Heart left ventricle (tissue), 16 donors: ENCODE measurements around the gene KRTAP10-6. TPM values are rescaled to one million over a fixed set of nuclear protein-coding genes. Genes with fewer than 3 reads are reported as not detected.

Experiments
- ATAC-seq, 4 donors: fragments of 200-7000 bp; cut with Tn5 transposase; one replicate each; pipeline ENCODE4 v1.9.1; 2020 to 2022; ENCODE audit warnings: moderate library complexity in 4 of 4, mild to moderate bottlenecking in 3 of 4, moderate number of reproducible peaks in 1 of 4
- DNase-seq, 5 donors: peaks; one replicate each; pipeline ENCODE4 v3.0.0-alpha.2; 2020
- H3K27ac ChIP-seq, 12 donors: fragments of 200-600 bp; sonication (generic) in 4 of 12; one replicate each; pipeline versions ENCODE4 v1.5.0 to v1.8.0; 2016 to 2022; ENCODE audit warnings: mild to moderate bottlenecking in 2 of 12
- H3K27me3 ChIP-seq, 9 donors: fragments of 200-600 bp; sonication (generic) in 2 of 9; one replicate each; pipeline versions ENCODE4 v1.5.1 to v1.8.0; 2016 to 2022; ENCODE audit warnings: mild to moderate bottlenecking in 3 of 9
- H3K36me3 ChIP-seq, 9 donors: fragments of 200-600 bp; sonication (generic) in 2 of 9; one replicate each; pipeline versions ENCODE4 v1.5.0 to v1.8.0; 2018 to 2022; ENCODE audit warnings: mild to moderate bottlenecking in 2 of 9
- H3K4me1 ChIP-seq, 12 donors: fragments of 200-600 bp; sonication (generic) in 4 of 12; one replicate each; pipeline versions ENCODE4 v1.5.0 to v1.8.0; 2016 to 2022; ENCODE audit warnings: mild to moderate bottlenecking in 3 of 12
- H3K4me3 ChIP-seq, 12 donors: fragments of 200-600 bp; sonication (generic) in 4 of 12; one replicate each; pipeline versions ENCODE4 v1.5.0 to v1.8.0; 2017 to 2022; ENCODE audit warnings: mild to moderate bottlenecking in 9 of 12, moderate library complexity in 4 of 12
- H3K9me3 ChIP-seq, 12 donors: fragments of 200-600 bp; sonication (generic) in 4 of 12; one replicate each; pipeline versions ENCODE4 v1.5.0 to v1.8.0; 2016 to 2022; ENCODE audit warnings: mild to moderate bottlenecking in 1 of 12
- POLR2A ChIP-seq, 2 donors: fragments of 450-650 bp; IDR thresholded peaks; one replicate each; pipeline ENCODE4 v1.6.1; 2017; ENCODE audit warnings: antibody characterized with exemption in 2 of 2, mild to moderate bottlenecking in 2 of 2, moderate library complexity in 2 of 2
- WGBS, 4 donors: extraction: QIAGEN DNeasy Blood & Tissue Kit in 2 of 4; methylation state at CpG; one replicate each; pipeline versions ENCODE4 v1.1.5 to v1.1.7; 2013 to 2018; 5-methylcytosine and 5-hydroxymethylcytosine counted together
- intact Hi-C, 10 donors: fragments of 100-400 bp; cut with DNase I; formaldehyde crosslinking; loops; one replicate each; pipeline versions ENCODE4 v1.11.1 to v1.14.2; 2022
- polyA plus RNA-seq, 2 donors: library from polyadenylated mRNA; stranded (reverse); fragments of 200-250 nt; gene quantifications; one replicate each; pipeline ENCODE4 v1.2.3, GENCODE V29; 2013
- total RNA-seq, 9 donors: library from RNA; depleted of rRNA in 2 of 9; stranded (reverse); fragments of >200 nt in 2 of 9; fragmentation: NEBNext Ultra II Directional in 3 of 9; extraction: Animal tissue kit (Norgen Biotek cat#: 25700) in 3 of 9; gene quantifications; one replicate each; pipeline versions ENCODE4 v1.1.0 to v1.2.4, GENCODE V29; 2016 to 2023
- TF ChIP-seq, protein P1 (sequence below), 12 donors: fragments of 200-600 bp; sonication (generic) in 4 of 12; IDR thresholded peaks; one replicate each; pipeline versions ENCODE4 v1.5.0 to v1.8.0; 2018 to 2022; ENCODE audit warnings: antibody characterized with exemption in 12 of 12, mild to moderate bottlenecking in 5 of 12
- donor health status: ischemic (EF 13 %, LVEDD 7.1; RV severe dilation, severe dysfunction).
- donor health status: healthy with polysubstance abuse.
- donor health status: DM: no; HTN: yes; CAD: no.
- donor health status: DM: no; HTN: no; CAD: no.
- donor health status: ischemic (EF 25% LVEDD 6.9; RV normal size, moderate dysfunction).
- donor health status: ischemic (EF 25% LVEDD 5.7; RV mildly dilated, moderate dysfunction).
- donor health status: healthy.
- donor health status: DM: yes; HTN: yes; CAD: no.
- donor health status: ischemic (EF 35%, LVEDD 5.7; RV mildly dilated, moderate dysfunction).
- donor health status: nonischemic (EF 11% LVEDD 7.7; RV severe dilation, severe dysfunction).
- donor health status: DM: yes; HTN: yes; CAD: no.
- donor health status: PGD.
- donor health status: ischemic (EF 29% LVEDD 5.4; RV normal size, mild dysfunction).
- donor health status: nonischemic (EF 23%, LVEDD 6.1; RV moderate dilation, normal function).

Gene KRTAP10-6
- total and polyA plus RNA-seq, 11 donors: not detected

DNA sequence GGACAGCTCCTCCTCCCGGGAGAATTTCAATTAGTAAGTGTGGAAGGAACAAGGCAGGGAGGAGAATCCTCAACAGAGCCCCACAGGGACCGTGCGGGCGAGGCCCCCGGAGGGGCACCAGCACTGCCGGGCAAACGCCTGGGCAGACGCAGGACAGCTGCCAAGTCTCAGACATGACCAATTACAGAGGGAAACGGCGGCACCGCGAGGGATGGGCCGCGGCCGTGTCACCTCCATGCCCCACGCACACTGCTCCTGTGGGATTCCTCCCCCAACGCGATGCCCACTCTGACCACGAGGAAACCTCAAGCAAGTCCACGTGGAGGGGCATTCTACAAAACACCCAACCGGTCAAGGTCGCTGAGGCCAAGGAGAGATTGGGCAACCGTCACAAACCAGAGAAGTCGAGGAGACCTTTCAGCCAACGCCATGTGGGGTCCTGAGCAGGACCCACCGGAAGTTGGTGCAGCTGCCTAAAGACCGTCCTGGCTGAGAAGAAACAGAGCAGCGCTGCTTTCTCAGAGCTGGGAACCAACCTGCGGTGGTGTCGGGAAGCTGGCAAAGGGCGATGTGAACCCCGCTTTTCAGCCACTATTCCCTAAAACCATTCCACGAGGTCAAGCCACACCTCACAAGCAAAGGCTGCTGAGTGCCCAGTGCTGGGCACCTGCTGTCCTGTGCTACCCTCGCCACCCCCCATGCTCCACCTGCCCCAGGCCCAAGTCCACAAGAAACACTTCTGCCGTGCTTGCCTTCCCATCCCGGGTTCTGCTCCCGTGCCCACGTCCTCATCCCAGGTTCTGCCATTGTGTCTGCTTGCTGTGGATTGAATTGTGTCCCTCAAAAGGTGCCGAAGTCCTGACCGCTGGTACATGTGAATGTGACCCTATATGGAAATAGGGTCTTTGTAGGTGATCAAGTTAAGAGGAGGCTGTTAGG, 20.2 kb downstream of the KRTAP10-6 start:
- DNase-seq (no peak), ATAC-seq (no peak)
- Histone ChIP-seq H3K27ac (no peak overlapping the region), H3K4me1 (peaks cover 0 to under 1% (median 0%) of the 10 kb centered on the region in 12 donors), H3K27me3 (peaks cover 0 to 22% (median 0%) of the 10 kb centered on the region in 9 donors), H3K9me3 (peaks cover 0 to 24% (median 6%) of the 10 kb centered on the region in 12 donors), H3K36me3 (no peaks in the 10 kb centered on the region), H3K4me3 (no peak overlapping the region)
- WGBS, 4 donors: 89 to 91% (median 90%) methylated on average over 40 of the region's 40 CpGs
- intact Hi-C loops: no loop called here
- no peak for TF ChIP-seq POLR2A (IDR thresholded peaks at IDR 0.05)
- TF ChIP-seq, protein P1, sequence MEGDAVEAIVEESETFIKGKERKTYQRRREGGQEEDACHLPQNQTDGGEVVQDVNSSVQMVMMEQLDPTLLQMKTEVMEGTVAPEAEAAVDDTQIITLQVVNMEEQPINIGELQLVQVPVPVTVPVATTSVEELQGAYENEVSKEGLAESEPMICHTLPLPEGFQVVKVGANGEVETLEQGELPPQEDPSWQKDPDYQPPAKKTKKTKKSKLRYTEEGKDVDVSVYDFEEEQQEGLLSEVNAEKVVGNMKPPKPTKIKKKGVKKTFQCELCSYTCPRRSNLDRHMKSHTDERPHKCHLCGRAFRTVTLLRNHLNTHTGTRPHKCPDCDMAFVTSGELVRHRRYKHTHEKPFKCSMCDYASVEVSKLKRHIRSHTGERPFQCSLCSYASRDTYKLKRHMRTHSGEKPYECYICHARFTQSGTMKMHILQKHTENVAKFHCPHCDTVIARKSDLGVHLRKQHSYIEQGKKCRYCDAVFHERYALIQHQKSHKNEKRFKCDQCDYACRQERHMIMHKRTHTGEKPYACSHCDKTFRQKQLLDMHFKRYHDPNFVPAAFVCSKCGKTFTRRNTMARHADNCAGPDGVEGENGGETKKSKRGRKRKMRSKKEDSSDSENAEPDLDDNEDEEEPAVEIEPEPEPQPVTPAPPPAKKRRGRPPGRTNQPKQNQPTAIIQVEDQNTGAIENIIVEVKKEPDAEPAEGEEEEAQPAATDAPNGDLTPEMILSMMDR (IDR thresholded peaks at IDR 0.05): no peak

DNA sequence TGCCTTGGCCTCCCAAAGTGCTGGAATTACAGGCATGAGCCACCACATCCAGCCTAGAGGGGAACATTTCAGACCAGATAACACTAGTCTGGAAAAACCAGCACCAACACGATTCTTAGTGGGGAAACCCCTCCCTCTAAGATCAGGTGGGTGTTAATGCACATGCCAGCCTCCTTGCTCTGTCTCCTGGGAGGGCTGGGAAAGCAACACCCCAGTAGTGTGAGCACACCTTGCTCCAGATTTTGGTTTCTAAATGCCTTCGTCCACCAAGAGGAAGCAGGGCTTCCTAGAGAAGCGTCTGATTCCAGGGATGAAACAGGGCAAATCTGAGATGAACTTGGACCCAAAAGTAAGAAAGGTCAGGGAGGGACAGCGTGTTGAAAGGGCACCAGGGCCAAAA, 21.0 kb downstream of the KRTAP10-6 start:
- no peak for TF ChIP-seq POLR2A (IDR thresholded peaks at IDR 0.05)
- TF ChIP-seq, protein P1 (IDR thresholded peaks at IDR 0.05): no peak
- intact Hi-C loops: no loop called here
- H3K27me3 ChIP-seq: peaks cover 0 to 22% (median 0%) of the 10 kb centered on the region in 9 donors
- no peak overlapping the region for H3K27ac ChIP-seq
- H3K36me3 ChIP-seq: no peaks in the 10 kb centered on the region
- H3K9me3 ChIP-seq: peaks cover 0 to 16% (median 2%) of the 10 kb centered on the region in 12 donors
- DNase-seq: no peak
- 64 to 93% (median 82%) methylated on average over 3 to 4 of the region's 4 CpGs for WGBS, 4 donors
- peaks cover 0 to 8% (median 0%) of the 10 kb centered on the region in 12 donors for H3K4me1 ChIP-seq
- no peak for ATAC-seq
- no peak overlapping the region for H3K4me3 ChIP-seq

DNA sequence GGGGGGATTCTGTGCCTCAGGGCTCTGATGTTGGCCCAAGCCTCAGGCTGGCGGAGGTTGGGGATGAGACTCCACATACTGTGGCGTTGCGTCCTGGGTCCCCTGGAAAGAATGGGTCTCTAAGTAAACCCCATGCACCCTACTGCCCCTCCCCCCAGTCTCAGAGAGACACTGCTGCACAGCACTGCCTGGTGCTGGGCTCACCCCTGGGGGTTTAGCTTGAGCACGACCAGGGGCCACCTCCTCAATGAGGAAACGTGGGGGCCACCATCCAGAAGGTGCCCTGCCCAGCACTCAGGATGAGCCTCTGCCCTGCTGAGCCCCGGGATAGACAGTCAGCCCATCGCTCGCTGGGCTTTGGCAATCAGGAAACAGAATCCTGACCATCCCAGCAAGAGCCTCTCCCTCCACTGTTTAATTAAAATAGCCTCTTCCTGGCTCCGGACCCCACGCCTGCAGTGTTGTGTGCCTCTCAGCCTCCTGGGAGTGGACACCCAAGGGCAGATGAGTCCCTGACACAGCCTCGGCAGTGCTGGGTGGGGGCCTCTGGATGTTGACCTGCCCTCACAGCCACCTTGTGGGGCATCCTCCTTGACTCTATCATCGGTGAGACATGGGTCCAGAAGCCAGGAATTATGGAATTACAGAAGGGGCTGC, 22.3 kb downstream of the KRTAP10-6 start:
- H3K4me1 ChIP-seq: peaks cover 0 to 19% (median 0%) of the 10 kb centered on the region in 12 donors
- no peaks in the 10 kb centered on the region for H3K36me3 ChIP-seq
- WGBS, 4 donors: 72 to 89% (median 83%) methylated on average over 6 to 12 of the region's 12 CpGs
- no peak overlapping the region for H3K4me3 ChIP-seq
- DNase-seq (no peak), ATAC-seq (no peak)
- intact Hi-C loops: no loop called here
- H3K9me3 ChIP-seq: peaks cover 0 to 16% (median 2%) of the 10 kb centered on the region in 12 donors
- no peak for TF ChIP-seq POLR2A (IDR thresholded peaks at IDR 0.05)
- H3K27ac ChIP-seq: no peak overlapping the region
- peaks cover 0 to 19% (median 0%) of the 10 kb centered on the region in 9 donors for H3K27me3 ChIP-seq

DNA sequence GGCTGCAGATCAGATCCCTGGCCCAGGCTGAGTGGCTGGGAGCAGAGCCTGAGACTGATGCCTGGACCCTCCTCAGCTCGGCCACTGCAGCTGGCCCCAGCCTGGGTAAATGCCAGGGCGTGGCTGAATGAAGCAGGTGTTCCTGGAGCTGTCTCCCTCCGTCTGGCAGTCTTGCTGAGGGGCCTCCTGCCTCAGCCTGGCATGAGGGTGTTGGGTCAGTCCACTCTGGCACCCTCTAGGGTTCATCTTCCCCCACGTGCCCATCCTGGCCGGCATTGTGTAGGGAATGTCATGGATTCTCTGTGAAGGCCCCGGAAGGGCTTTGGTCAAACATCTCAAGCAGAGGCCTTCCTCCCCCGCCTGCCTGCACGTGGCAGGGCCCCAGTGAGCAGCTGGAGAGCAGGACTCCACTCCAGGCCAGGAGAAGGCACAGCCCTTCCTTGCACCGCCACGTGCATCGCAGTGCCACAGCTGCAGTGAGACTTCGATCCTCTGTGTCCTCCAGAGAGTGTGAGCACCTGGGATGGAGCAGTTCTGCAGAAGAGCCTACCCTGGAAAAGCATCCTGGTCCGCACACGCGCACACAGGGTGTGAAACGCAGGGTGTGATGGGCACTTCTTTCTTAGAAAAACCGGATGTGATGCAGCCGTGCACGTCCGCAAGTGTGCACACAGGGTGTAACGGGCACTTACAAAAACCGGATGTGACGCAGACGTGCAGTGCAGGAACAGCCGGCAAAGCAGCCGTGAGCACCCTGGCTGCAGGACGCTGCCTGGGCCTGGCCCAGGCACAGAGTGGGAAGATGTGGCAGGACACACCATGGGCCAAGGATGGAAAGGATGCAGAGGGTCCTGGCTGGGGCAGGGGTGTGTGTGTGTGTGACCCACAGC, 23.4 kb downstream of the KRTAP10-6 start:
- H3K36me3 ChIP-seq: no peaks in the 10 kb centered on the region
- WGBS, 4 donors: 73 to 85% (median 80%) methylated on average over 21 to 27 of the region's 27 CpGs
- peaks cover 0 to 10% (median 0%) of the 10 kb centered on the region in 9 donors for H3K27me3 ChIP-seq
- peak in 1 of 4 donors; percentile 38 for ATAC-seq
- peaks cover 0 to 16% (median 3%) of the 10 kb centered on the region in 12 donors for H3K9me3 ChIP-seq
- DNase-seq: no peak
- peaks cover 0 to 23% (median 0%) of the 10 kb centered on the region in 12 donors for H3K4me1 ChIP-seq
- intact Hi-C loops: no loop called here
- TF ChIP-seq, protein P1 (IDR thresholded peaks at IDR 0.05): no peak
- TF ChIP-seq POLR2A (IDR thresholded peaks at IDR 0.05): no peak
- H3K4me3 ChIP-seq: no peak overlapping the region
- no peak overlapping the region for H3K27ac ChIP-seq
